HG02840 (cell line): ENCODE results near the gene GARIN5A.

Experiments
- ATAC-seq: cut with Tn5 transposase; IDR thresholded peaks from one replicate; pipeline ENCODE4 v1.9.1; 2021; ENCODE audit warnings: mild to moderate bottlenecking, moderate library complexity, moderate number of reproducible peaks; ENCODE audit not compliant: unreplicated experiment, low FRiP score

Gene GARIN5A

DNA sequence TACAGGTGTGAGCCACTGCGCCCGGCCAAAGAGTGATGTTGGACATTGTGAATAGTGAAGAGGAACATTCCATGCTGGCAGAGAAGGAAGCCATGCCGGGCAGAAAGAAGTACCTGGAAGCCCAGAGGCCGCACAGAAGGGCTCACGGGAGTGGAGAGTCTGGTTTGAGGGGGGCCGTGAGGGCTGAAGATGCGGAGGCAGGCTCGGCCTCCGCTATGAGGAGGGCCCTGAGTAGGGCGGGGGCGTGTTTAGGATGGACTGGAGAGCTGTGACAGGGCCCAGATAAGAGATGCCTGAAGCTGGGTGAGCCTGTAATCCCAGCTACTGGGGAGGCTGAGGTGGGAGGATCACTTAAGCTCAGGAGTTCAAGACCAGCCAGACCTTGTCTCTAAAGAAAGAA, 32.7 kb upstream of the GARIN5A start:
- no peak for ATAC-seq

GRCh38 chr19:50508843-50509190, 32.2 kb upstream of the GARIN5A start:
- no peak for ATAC-seq

DNA sequence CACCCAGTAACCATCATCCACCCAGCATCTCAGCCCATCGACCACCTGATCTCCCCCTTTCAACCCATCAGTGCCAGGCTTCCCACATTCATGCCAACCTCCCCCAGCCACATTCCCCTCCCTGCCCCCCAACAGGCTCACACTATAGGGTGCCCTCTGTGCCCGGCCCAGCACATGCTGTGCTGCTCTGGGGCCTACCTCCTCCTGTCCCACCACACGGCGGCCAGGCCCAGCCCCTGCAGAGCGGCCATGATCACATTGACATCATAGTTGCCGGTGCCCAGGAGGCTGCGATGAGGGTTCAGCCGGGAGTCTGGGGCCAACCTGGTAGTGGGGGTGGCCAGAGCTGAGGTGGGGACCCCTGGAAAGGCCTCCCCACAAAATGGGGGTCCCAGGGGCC, 30.7 kb upstream of the GARIN5A start:
- no peak for ATAC-seq

DNA sequence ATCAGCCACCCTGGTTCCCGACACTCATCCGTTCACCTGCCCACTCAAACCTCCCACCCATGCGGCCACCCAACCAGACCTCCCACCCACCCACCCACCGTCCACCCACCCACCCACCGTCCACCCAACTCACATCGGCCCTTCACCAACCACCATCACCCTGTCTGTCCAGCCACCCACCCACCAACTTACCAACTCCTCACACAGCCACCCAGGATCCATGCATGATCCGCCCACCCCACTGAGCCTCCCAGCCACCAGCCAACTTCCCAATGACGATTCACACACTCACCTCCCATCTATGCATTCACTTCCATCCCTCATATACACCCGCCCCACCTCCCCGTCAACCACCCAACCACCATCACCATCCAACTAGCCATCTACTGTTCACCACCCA, 30.1 kb upstream of the GARIN5A start:
- no peak for ATAC-seq

- ATAC-seq, result no peak
Measured at GRCh38 chr19:50505856-50506611, 29.4 kb upstream of the GARIN5A start.

DNA sequence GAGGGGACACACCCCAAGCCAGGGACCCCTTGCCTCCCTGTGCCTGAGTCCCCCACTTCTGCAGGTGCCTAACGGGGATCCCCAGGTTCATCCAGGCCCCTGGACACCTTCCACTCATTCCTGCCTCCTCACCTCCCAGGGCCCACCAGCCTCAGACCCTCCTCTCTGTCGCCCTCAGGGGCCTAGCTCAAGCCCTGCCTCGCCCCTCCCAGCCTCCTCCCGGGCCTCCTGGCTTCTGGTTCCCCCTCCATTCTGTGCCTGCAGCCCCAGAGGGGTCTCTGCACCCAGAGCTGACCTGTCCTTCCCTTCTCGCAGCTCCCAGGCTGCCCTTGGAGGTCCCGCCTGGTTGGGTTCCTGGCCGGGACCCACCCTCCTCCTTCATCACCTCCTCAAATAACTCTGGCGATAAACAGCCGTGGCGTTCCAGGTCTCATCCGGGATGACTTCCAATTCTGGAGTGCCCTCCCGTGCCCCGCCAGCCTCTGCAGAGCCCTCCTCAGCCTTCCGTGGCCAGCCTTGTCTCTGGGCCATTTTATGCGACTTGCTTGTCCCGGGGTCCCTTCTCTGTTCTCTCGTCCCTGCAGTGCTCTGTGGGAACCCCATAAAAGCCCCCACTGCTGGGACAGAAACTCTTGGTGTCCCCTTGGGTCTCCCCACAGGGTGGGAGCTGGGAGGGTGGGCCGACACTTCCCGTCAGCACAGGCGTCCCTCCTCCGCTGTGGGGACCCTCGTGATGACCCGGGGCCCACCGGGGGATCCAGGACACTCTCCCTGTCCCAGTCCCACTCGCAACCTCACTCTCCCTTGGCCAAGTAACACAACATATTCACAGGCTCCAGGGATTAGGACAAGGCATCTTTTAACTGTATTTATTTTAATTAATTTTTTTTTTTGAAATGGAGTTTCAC, 25.2 kb upstream of the GARIN5A start:
- no peak for ATAC-seq

GRCh38 chr19:50501186-50501567, 24.5 kb upstream of the GARIN5A start:
- no peak for ATAC-seq

DNA sequence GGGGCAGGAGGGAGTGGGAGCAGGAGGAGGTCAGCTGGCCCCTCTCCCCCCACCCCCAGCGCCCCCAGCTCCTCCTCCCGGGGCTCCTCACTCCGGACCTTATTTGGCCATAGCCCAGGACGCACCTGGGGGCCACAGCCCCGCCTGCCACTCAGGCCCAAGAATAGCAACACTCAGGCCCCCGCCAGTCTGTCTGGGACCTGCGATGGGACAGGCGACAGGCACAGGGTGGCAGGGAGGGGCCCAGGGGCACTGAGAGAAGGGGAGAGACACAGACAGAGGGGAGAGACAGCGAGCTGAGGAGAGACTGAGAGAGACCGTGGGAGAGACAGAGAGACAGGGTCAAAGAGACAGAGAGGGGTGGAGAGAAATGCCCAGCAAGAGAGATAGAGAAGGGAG, 24.1 kb upstream of the GARIN5A start:
- no peak for ATAC-seq

- no peak for ATAC-seq
Measured at GRCh38 chr19:50500060-50500752, 23.6 kb upstream of the GARIN5A start.

DNA sequence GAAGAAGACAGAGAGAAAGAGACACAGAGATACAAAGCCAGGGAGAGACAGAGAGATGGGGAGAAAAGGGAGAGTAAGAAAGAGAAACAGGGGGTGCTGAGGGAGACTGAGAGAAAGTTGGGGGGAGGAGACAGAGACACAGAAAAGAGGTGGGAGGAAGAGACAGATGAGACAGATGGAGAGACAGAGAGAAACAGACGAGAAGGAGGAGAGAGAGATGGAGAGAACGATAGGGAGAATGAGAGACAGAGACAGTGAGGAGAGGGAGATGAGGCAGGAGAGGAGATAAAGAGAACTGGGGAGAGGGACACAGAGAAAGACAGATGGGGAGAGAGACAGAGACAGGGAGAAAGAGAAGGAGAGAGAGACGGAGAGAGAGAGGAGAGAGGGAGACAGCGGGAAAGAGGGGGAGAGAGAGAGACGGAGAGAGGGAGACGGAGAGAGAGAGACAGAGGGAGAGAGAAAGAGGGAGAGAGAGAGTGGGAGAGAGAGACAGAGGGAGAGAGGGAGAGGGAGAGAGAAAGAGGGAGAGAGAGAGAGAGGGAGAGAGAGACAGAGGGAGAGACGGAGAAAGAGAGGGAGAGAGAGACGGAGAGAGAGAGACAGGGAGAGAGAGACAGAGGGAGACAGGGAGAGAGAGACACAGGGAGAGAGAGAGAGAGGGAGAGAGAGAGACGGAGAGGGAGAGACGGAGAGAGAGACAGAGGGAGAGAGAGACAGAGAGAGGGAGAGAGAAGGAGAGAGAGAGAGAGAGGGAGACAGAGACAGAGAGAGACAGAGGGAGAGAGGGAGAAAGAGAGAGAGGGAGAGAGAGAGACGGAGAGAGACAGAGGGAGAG, 21.8 kb upstream of the GARIN5A start:
- no peak for ATAC-seq

GRCh38 chr19:50497022-50497405, 20.4 kb upstream of the GARIN5A start:
- ATAC-seq, result no peak

DNA sequence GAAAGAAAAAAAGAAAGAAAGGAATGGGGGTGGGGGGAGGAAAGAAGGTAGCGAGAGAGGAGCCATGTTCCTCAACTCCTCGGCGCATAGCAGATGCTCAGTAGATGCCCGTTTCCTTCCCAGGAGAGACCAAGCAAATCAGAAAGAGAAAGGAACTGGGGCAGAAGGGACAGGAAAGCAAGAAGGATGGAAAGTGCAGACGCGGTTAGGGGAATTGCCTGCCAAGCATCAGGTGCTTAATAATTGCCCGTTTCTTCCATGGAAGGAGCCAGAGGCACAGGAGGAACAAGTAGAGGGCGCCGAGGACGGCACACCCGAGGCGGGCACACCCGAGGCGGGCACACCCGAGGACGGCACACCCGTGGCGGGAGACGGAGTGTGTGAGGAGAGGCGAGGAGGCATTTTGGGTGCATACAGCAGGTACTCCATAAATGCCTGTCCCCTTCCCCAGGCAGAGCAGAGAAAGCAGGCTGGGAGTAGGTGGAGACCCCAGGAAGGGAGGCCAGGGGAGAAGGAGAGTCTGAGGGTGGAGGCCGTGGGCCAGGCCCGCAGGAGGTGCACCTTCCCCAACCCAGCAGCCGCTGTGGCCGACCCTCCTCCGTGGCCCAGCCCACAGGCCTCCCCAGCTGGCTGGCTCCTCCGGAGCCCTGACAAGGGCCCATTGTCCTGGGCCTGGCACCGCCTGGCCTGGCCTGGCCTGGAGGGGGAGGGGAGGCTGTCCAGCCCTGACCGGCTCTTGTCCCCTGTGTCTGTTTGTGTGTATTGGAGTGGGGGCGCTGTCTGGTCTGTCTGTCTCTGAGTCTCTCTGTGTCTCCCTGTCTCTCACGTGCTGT, 19.8 kb upstream of the GARIN5A start:
- ATAC-seq, result no peak

DNA sequence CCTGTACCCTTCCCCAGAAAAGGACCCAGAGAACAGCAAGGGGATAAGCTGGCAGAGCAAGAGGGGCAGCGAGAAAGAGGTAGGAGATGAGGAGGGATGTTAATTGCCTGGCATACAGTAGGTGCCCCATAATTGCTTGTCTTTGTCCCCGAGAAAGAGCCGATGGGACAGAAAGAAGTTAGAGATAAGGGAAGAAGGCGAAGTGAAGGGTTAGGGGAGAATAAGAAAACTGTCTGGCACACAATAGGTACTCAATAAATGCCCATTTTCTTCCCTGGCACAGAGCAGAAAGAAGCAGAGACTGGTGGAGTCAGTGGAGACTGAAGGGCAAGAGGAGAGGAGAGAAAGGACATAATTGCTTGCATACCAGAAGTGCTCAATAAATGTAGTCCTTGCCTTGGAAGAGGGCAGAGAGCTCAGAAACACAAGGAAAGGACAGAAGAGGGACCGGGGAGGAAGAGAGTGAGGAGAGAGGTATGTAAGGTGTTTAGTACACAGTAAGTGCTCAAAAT, 18.4 kb upstream of the GARIN5A start:
- ATAC-seq, result no peak

- ATAC-seq, result no peak
Measured at GRCh38 chr19:50494186-50495019, 17.8 kb upstream of the GARIN5A start.

- ATAC-seq, result no peak
Measured at GRCh38 chr19:50493171-50493570, 16.5 kb upstream of the GARIN5A start.

DNA sequence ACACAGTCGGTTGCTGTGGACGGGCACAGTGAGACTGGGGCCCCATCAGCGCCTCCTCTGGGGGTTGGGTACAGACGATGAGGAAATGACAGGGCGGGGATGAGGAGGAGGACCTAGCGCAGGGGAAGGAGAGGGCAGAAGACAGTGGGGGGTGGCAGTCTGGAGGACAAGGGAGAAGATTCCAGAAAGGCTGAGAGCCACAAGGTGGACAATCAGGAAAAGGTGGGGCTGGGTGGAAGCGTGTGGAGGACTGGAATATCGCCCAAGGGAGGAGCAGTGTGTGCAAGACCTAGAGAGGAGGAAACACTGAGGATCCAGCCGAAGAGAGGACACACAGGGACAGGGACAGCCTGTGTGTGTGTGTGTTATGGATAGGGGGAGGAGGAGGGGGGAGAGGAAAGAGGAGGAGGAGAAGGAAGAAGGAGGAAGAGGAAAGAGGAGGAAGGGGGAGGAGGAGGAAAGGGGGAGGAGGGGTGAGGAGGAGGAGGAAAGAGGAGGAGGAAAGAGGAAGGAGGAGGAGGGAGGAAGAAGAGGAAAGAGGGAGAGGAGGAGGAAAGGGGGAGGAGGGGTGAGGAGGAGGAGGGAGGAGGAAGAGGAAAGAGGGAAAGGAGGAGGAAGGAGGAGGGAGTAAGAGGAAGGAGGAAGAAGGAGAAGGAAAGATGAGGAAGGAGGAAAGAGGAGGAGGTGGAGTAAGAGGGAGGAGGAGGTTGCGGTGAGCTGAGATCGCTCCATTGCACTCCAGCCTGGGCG, 15.8 kb upstream of the GARIN5A start:
- ATAC-seq, result no peak

DNA sequence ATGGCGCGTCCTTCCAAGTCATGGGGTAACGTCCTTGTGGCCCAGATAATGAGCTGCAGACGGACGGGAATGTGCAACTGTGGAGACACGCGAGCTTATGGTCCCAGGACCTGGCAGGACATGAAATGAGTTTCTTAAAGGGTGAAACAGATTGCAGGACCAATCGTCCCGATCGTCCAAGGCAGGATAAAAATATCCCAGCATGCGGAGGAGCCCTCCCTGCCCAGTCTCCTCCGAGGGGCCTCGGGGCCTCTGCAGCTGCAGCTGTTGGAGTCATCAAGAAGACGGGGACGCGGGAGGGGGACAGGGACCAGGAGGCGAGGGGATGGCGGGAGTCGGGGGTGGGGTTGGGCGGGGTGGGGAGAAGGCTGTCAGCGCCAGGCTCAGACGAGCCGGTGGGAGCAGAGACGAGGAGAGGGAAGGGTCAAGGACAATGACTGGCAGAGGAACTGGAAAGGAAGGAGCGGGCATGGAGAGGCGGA, 14.4 kb upstream of the GARIN5A start:
- no peak for ATAC-seq

DNA sequence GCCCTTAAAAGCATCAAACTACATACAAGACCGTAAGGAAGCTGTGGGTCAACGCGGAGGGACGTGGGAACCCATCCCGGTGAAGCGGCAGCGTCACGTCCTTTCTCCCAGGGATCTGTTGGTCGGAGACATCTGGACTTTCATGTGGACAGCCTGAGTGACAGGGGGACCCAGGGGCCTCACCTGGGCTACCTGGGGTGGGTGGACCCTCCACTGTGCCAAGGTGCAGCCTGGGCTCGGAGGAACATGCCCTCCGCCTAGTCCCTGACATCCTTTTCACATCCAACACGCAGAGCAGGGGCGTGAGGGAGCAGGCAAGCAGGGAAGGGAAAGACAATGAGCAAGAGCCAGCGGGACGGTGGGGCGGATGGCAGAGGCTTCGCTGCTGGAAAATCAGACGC, 13.8 kb upstream of the GARIN5A start:
- no peak for ATAC-seq
